ENCODE measurements around the gene STARD5.

DNA sequence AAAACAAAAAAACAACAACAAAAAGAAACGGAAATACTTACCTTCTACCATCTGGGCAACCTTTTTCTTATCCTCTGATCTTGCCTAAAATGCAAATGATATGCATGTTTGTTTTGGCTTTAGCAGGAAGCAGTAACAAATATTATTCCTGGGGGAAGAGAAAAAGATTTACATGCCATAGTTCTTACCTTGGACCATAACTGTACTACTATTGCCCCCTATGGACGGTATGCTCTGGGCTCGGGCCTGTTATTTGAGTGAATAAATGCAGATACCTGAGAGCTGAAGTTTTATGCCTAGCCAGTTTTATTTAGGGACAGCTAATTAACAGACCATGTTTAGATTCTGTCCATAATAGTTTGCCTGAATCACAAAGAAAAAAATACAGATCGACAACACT lies 12.6 kb upstream of the STARD5 start:
- TF ChIP-seq POLR2A (conservative IDR thresholded peaks at IDR 0.05) (no peak), GATA2 (CRISPR knock-in tag; IDR thresholded peaks at IDR 0.05) (no peak), NFIC (IDR thresholded peaks at IDR 0.05) (no peak), EP300 (IDR thresholded peaks at IDR 0.05; ENCODE audit: low read length) (no peak), RFX7 (CRISPR knock-in tag; IDR thresholded peaks at IDR 0.05) (no peak), HNRNPUL1 (IDR thresholded peaks at IDR 0.05; ENCODE audit: low read length) (no peak), HDAC3 (IDR thresholded peaks at IDR 0.05; ENCODE audit: borderline replicate concordance, partially characterized antibody) (no peak)
- TF ChIP-seq, protein P1, sequence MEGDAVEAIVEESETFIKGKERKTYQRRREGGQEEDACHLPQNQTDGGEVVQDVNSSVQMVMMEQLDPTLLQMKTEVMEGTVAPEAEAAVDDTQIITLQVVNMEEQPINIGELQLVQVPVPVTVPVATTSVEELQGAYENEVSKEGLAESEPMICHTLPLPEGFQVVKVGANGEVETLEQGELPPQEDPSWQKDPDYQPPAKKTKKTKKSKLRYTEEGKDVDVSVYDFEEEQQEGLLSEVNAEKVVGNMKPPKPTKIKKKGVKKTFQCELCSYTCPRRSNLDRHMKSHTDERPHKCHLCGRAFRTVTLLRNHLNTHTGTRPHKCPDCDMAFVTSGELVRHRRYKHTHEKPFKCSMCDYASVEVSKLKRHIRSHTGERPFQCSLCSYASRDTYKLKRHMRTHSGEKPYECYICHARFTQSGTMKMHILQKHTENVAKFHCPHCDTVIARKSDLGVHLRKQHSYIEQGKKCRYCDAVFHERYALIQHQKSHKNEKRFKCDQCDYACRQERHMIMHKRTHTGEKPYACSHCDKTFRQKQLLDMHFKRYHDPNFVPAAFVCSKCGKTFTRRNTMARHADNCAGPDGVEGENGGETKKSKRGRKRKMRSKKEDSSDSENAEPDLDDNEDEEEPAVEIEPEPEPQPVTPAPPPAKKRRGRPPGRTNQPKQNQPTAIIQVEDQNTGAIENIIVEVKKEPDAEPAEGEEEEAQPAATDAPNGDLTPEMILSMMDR (IDR thresholded peaks at IDR 0.05 in 2 of 3, conservative IDR thresholded peaks at IDR 0.05 in 1 of 3; ENCODE audit: insufficient read depth in 2 of 3, low read depth in 1 of 3, low read length in 3 of 3): peak; percentile 33 to 65 (median 43); a peak in 4 of 6 replicates
- TF ChIP-seq, protein P2, sequence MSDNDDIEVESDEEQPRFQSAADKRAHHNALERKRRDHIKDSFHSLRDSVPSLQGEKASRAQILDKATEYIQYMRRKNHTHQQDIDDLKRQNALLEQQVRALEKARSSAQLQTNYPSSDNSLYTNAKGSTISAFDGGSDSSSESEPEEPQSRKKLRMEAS (CRISPR knock-in tag; IDR thresholded peaks at IDR 0.05): no peak
